ENCODE measurements around the gene RUBCN. TPM values are rescaled to one million over a fixed set of nuclear protein-coding genes. Genes with fewer than 3 reads are reported as not detected.

Gene RUBCN
- 41.7 and 43.6 TPM in 2 replicates for total RNA-seq

DNA sequence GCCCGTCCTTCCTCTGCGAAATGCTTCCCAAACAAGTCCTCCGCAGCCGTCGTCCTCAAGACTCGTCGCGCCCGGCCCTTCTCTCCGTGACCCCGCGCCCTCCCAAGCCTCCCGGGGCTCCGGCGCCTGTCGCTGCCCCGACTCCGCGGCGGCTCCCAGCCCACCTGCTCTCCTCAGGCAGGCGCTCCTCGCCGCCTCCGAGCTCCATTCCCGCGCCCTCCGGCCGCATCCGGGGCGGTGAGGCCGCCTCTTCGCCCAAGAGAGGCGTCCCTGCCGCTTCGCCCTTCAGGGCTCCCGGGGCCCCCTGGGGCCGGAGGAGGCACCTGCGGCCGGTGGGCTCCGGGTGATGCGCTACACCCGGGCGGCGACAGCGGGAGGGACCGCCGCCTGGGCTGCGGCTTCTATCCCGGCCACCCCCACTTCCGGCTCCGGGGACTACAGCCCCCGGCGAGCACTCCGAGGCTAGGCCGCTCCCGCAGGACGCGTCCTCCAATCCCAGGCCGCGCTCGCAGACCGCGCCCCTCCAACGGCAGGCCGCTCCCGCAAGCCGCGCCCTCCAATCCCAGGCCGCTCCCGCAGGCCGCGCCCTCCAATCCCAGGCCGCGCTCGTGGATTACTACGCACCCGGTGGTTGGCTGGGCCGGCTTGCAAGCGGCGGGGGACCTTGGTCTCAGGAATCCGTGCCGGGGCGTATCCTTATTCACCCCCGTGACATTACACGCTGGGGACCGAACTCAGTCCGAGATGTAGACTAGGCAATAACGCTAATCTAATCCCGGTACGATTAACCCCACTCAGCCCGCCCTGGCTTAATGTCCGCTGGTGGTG lies at the start of gene RUBCN:
RUBCN (minus strand) TSS at position 414 of the 828 bp plus-strand sequence; CDS start at position 229, 185 bp downstream.
- Mint-ChIP-seq H3K4me3 (ENCODE audit: low read depth) (peak within 1 kb of the TSS; percentile 93), H3K4me1 (ENCODE audit: low read depth) (peaks cover 25% of the 10 kb centered on the region), H3K9me3 (no peaks in the 10 kb centered on the region), H3K27ac (peak within 1 kb of the TSS; percentile 91), H3K36me3 (ENCODE audit: low read depth) (peaks cover 12% of the 10 kb centered on the region), H3K27me3 (ENCODE audit: low read depth) (no peaks in the 10 kb centered on the region)
- DNase-seq (ENCODE audit: low spot score): peak; percentile 93
- intact Hi-C loops (cut with micrococcal nuclease): loop anchor here (1.0 to 10.0 kb wide), 4 partner anchors 13 to 182 kb away; partner anchors contain the start of genes BDH1 and FYTTD1

- intact Hi-C loops (cut with micrococcal nuclease): no loop called here
- Mint-ChIP-seq H3K9me3 (no peaks in the 10 kb centered on the region), H3K27ac (no peak overlapping the region), H3K4me3 (ENCODE audit: low read depth) (no peak overlapping the region), H3K27me3 (ENCODE audit: low read depth) (no peaks in the 10 kb centered on the region), H3K36me3 (ENCODE audit: low read depth) (peaks cover 41% of the 10 kb centered on the region), H3K4me1 (ENCODE audit: low read depth) (peaks cover 8% of the 10 kb centered on the region)
- no peak for DNase-seq (ENCODE audit: low spot score)
Observed at GRCh38 chr3:197784019-197784585, 47.4 kb upstream of the RUBCN start.

DNA sequence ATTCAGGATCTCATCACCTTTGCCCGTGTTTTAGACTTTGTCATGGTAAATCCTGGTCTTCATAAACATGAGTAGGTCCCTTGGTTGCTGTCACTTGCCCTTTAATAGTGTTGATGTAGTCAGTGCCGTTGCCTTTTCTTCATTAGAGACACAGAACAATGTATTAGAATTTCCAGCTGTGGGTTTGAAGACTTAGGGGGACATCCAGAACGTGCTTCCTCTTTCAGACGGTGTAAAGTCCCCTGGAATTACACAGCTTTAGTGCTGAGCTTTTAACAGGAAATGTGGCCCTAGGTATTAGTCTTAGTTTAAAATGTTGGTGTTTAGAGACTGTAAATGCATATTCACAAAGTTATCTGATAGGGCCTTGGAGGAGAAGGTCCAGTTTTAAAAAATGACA lies 45.5 kb upstream of the RUBCN start:
- intact Hi-C loops (cut with micrococcal nuclease): no loop called here
- no peaks in the 10 kb centered on the region for H3K9me3 Mint-ChIP-seq
- no peaks in the 10 kb centered on the region for H3K27me3 Mint-ChIP-seq (ENCODE audit: low read depth)
- H3K36me3 Mint-ChIP-seq (ENCODE audit: low read depth): peaks cover 49% of the 10 kb centered on the region
- H3K4me1 Mint-ChIP-seq (ENCODE audit: low read depth): peaks cover 3% of the 10 kb centered on the region
- DNase-seq (ENCODE audit: low spot score): no peak
- no peak overlapping the region for H3K4me3 Mint-ChIP-seq (ENCODE audit: low read depth)
- no peak overlapping the region for H3K27ac Mint-ChIP-seq

DNA sequence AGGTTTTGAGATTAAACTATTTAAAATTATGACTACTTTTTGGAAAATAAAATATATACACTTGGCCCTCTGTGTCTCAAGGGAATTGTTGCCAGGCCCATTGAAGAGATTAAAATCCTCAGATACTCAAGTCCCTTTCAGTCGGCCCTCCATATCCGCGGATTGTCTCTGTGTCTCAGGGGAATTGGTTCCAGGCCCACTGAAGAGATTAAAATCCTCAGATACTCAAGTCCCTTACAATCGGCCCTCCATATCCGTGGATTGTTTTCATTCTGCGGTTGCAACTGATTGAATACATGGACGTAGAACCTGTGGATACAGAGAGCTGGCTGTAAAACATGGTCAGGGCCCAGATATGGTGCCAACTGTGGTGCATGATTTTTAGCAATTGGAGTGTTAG lies 38.6 kb upstream of the RUBCN start:
- no peaks in the 10 kb centered on the region for H3K4me1 Mint-ChIP-seq (ENCODE audit: low read depth)
- H3K27ac Mint-ChIP-seq: no peak overlapping the region
- H3K27me3 Mint-ChIP-seq (ENCODE audit: low read depth): no peaks in the 10 kb centered on the region
- no peak for DNase-seq (ENCODE audit: low spot score)
- no peaks in the 10 kb centered on the region for H3K9me3 Mint-ChIP-seq
- H3K4me3 Mint-ChIP-seq (ENCODE audit: low read depth): no peak overlapping the region
- peaks cover 58% of the 10 kb centered on the region for H3K36me3 Mint-ChIP-seq (ENCODE audit: low read depth)
- intact Hi-C loops (cut with micrococcal nuclease): no loop called here

DNA sequence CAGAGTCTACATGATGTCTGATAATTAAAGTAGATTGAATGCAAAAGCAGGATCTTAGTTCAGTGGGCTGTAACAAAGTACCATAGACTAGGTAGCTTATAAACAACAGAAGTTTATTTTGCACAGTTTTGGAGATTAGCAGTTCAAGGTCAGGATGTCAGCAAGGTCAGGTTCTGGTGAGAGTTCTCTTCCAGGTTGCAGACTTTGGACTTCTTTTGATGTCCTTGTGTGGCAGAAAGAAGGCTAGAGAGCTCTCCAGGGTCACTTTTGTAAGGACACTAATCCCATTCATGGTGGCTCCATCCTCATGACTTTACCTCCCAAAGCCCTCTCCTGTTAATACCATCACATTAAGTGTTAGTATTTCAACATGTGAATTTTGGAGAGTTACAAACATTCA lies 25.1 kb upstream of the RUBCN start:
- no peaks in the 10 kb centered on the region for H3K27me3 Mint-ChIP-seq (ENCODE audit: low read depth)
- H3K4me1 Mint-ChIP-seq (ENCODE audit: low read depth): no peaks in the 10 kb centered on the region
- DNase-seq (ENCODE audit: low spot score): no peak
- no peak overlapping the region for H3K4me3 Mint-ChIP-seq (ENCODE audit: low read depth)
- intact Hi-C loops (cut with micrococcal nuclease): no loop called here
- H3K27ac Mint-ChIP-seq: no peak overlapping the region
- peaks cover 14% of the 10 kb centered on the region for H3K36me3 Mint-ChIP-seq (ENCODE audit: low read depth)
- no peaks in the 10 kb centered on the region for H3K9me3 Mint-ChIP-seq

DNA sequence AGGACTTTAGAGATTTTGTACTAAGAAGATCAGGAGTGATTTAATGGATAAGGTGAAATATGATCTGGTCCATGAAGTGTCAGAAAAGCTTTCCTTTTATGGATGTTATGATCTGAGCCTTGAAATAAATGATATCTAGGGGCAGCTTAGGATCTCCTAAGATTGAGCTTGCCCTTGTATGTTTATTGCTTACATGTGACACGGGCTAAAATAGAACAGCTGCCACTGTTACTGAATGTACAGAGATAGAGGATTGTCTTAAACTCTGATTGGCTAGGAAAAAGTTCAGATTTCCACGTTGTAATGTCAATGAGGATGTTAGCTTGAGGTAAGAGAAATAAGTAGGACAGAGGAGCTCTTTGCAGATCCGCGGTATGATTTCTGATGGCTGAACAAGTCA lies 21.8 kb upstream of the RUBCN start:
- Mint-ChIP-seq H3K4me1 (ENCODE audit: low read depth) (peaks cover 5% of the 10 kb centered on the region), H3K27me3 (ENCODE audit: low read depth) (no peaks in the 10 kb centered on the region), H3K36me3 (ENCODE audit: low read depth) (peaks cover 11% of the 10 kb centered on the region), H3K4me3 (ENCODE audit: low read depth) (no peak overlapping the region), H3K9me3 (no peaks in the 10 kb centered on the region), H3K27ac (no peak overlapping the region)
- intact Hi-C loops (cut with micrococcal nuclease): no loop called here
- no peak for DNase-seq (ENCODE audit: low spot score)

GRCh38 chr3:197756704-197757103 lies 20.0 kb upstream of the RUBCN start:
- no peaks in the 10 kb centered on the region for H3K27me3 Mint-ChIP-seq (ENCODE audit: low read depth)
- no peak overlapping the region for H3K4me3 Mint-ChIP-seq (ENCODE audit: low read depth)
- DNase-seq (ENCODE audit: low spot score): no peak
- H3K4me1 Mint-ChIP-seq (ENCODE audit: low read depth): peaks cover 17% of the 10 kb centered on the region
- intact Hi-C loops (cut with micrococcal nuclease): no loop called here
- peaks cover 14% of the 10 kb centered on the region for H3K36me3 Mint-ChIP-seq (ENCODE audit: low read depth)
- H3K9me3 Mint-ChIP-seq: no peaks in the 10 kb centered on the region
- H3K27ac Mint-ChIP-seq: no peak overlapping the region

DNA sequence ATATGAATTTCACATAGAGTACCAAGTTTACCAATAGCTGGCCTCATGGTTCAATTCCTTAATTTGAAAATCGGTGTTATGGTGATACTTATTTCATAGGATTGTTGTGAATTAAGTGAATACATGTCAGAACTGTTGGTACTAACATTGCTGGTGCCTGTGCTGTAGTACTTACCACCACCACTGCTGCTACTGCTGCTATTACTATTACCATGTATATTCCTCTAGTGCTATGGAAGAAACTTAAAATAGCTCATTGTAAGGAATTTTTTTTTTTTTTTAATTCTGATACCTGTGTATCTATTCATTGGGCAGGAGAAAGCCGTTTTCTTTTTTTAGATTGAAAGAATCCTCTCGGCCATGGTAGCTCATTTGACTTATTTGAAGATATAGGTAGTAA lies 16.6 kb upstream of the RUBCN start:
- H3K27me3 Mint-ChIP-seq (ENCODE audit: low read depth): no peaks in the 10 kb centered on the region
- no peak overlapping the region for H3K27ac Mint-ChIP-seq
- H3K36me3 Mint-ChIP-seq (ENCODE audit: low read depth): peaks cover 14% of the 10 kb centered on the region
- DNase-seq (ENCODE audit: low spot score): no peak
- no peaks in the 10 kb centered on the region for H3K9me3 Mint-ChIP-seq
- peak overlapping the region; percentile 8 for H3K4me3 Mint-ChIP-seq (ENCODE audit: low read depth)
- intact Hi-C loops (cut with micrococcal nuclease): loop anchor here (2.0 to 5.0 kb wide), 3 partner anchors 48 to 209 kb away; partner anchors contain the start of gene LMLN
- peaks cover 34% of the 10 kb centered on the region for H3K4me1 Mint-ChIP-seq (ENCODE audit: low read depth)

DNA sequence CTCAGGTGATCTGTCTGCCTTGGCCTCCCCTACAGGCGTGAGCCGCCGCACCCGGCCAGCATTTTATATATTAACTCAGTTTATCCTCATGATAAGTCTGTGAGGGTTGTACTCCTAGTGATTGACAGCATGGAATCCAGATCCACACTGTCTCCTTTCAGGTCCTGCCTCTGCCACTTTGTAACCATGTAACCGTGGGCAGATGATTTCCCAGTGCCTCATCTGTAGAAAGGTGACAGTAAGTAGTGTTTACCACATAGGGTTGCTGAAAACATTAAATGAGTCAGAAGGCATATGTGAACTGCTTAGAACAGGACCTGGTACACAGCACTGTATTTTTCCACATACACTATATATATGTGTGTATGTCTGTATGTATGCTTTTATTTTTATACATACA lies 15.4 kb upstream of the RUBCN start:
- peaks cover under 1% of the 10 kb centered on the region for H3K27me3 Mint-ChIP-seq (ENCODE audit: low read depth)
- H3K4me3 Mint-ChIP-seq (ENCODE audit: low read depth): peak overlapping the region; percentile 82
- intact Hi-C loops (cut with micrococcal nuclease): loop anchor here (1.0 to 5.0 kb wide), 4 partner anchors 39 to 210 kb away; partner anchors contain the start of genes LMLN and LRCH3

GRCh38 chr3:197750858-197751737 lies 14.4 kb upstream of the RUBCN start:
- Mint-ChIP-seq H3K27me3 (ENCODE audit: low read depth) (peaks cover 4% of the 10 kb centered on the region), H3K27ac (peak overlapping the region; percentile 83), H3K4me3 (ENCODE audit: low read depth) (peak overlapping the region; percentile 93), H3K9me3 (no peaks in the 10 kb centered on the region), H3K4me1 (ENCODE audit: low read depth) (peaks cover 33% of the 10 kb centered on the region), H3K36me3 (ENCODE audit: low read depth) (peaks cover 10% of the 10 kb centered on the region)
- intact Hi-C loops (cut with micrococcal nuclease): loop anchor here (5.0 kb wide), 2 partner anchors 96 to 211 kb away; partner anchors contain the start of gene LMLN
- no peak for DNase-seq (ENCODE audit: low spot score)

More for the DNA sequence above, 15.4 kb upstream of the RUBCN start:
- H3K9me3 Mint-ChIP-seq: no peaks in the 10 kb centered on the region
- DNase-seq (ENCODE audit: low spot score): no peak
- H3K36me3 Mint-ChIP-seq (ENCODE audit: low read depth): peaks cover 14% of the 10 kb centered on the region
- H3K27ac Mint-ChIP-seq: peak overlapping the region; percentile 79
- H3K4me1 Mint-ChIP-seq (ENCODE audit: low read depth): peaks cover 34% of the 10 kb centered on the region

GRCh38 chr3:197750396-197750831 lies 13.7 kb upstream of the RUBCN start:
- H3K27me3 Mint-ChIP-seq (ENCODE audit: low read depth): peaks cover 4% of the 10 kb centered on the region
- intact Hi-C loops (cut with micrococcal nuclease): loop anchor here (5.0 kb wide), 2 partner anchors 97 to 212 kb away; partner anchors contain the start of gene LMLN
- H3K27ac Mint-ChIP-seq: peak overlapping the region; percentile 83
- peaks cover 32% of the 10 kb centered on the region for H3K4me1 Mint-ChIP-seq (ENCODE audit: low read depth)
- H3K9me3 Mint-ChIP-seq: no peaks in the 10 kb centered on the region
- peak; percentile 48 for DNase-seq (ENCODE audit: low spot score)
- peak overlapping the region; percentile 93 for H3K4me3 Mint-ChIP-seq (ENCODE audit: low read depth)
- H3K36me3 Mint-ChIP-seq (ENCODE audit: low read depth): peaks cover 9% of the 10 kb centered on the region

All from activated T-helper 2 cell treated with anti-CD3 and anti-CD28 coated beads, Interferon-gamma antibody, Interleukin-2, Interleukin-4, amounts not matched to agents 10 μg/mL and 5 μg/mL and 100 μg/mL, durations not matched to agents 14 hours and 24 hours and 36 hours (primary cell).